ENCODE results near the gene SDR42E2. TPM values are rescaled to one million over a fixed set of nuclear protein-coding genes. Genes with fewer than 3 reads are reported as not detected.

Gene SDR42E2
- polyA plus RNA-seq, 2 of the 4 experiments (the other 2 are of a cell fraction): not detected

GRCh38 chr16:22235839-22236745 lies 73.8 kb downstream of the SDR42E2 start:
- DNase-seq (ENCODE audit: low read depth in 1 of 2, low spot score in 1 of 2) (no peak), FAIRE-seq (no peak)
- CTCF ChIA-PET: interaction anchor here (1.0 to 1.7 kb wide), 2 partner anchors 11 to 65 kb away, joined by 3 to 4 read pairs; no protein-coding TSS in a partner anchor

GRCh38 chr16:22239131-22239805 lies 77.0 kb downstream of the SDR42E2 start:
- ATAC-seq: no peak
- Histone ChIP-seq H3K4me3 (no peak overlapping the region), H3K27ac (no peak overlapping the region), H3K4me2 (no peak overlapping the region), H3K9me3 (no peaks in the 10 kb centered on the region), H3K4me1 (peaks cover 8% of the 10 kb centered on the region; the same call in 2 of the 3 replicates)
- CTCF ChIA-PET: no interaction called here
- TF ChIP-seq E2F6 (IDR thresholded peaks at IDR 0.05; ENCODE audit: borderline replicate concordance, low read depth) (no peak), CHD4 (IDR thresholded peaks at IDR 0.05; ENCODE audit: borderline replicate concordance) (no peak), CBX2 (IDR thresholded peaks at IDR 0.05; ENCODE audit: borderline replicate concordance, low read depth) (no peak), CBX8 (IDR thresholded peaks at IDR 0.05) (no peak), KDM1A (IDR thresholded peaks at IDR 0.05; ENCODE audit: low read depth) (no peak)
- TF ChIP-seq, protein P1, sequence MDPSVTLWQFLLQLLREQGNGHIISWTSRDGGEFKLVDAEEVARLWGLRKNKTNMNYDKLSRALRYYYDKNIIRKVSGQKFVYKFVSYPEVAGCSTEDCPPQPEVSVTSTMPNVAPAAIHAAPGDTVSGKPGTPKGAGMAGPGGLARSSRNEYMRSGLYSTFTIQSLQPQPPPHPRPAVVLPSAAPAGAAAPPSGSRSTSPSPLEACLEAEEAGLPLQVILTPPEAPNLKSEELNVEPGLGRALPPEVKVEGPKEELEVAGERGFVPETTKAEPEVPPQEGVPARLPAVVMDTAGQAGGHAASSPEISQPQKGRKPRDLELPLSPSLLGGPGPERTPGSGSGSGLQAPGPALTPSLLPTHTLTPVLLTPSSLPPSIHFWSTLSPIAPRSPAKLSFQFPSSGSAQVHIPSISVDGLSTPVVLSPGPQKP (IDR thresholded peaks at IDR 0.05; ENCODE audit: low read depth, low read length): no peak
- TF ChIP-seq, protein P2, sequence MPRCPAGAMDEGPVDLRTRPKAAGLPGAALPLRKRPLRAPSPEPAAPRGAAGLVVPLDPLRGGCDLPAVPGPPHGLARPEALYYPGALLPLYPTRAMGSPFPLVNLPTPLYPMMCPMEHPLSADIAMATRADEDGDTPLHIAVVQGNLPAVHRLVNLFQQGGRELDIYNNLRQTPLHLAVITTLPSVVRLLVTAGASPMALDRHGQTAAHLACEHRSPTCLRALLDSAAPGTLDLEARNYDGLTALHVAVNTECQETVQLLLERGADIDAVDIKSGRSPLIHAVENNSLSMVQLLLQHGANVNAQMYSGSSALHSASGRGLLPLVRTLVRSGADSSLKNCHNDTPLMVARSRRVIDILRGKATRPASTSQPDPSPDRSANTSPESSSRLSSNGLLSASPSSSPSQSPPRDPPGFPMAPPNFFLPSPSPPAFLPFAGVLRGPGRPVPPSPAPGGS (IDR thresholded peaks at IDR 0.05): no peak
- 82% methylated on average over 14 of the region's 14 CpGs for WGBS (ENCODE audit: missing lambda C conversion rate)
- POLR2A ChIA-PET: no interaction called here
- DNase-seq (ENCODE audit: low read depth in 1 of 2, low spot score in 1 of 2): no peak
- FAIRE-seq: no peak

More at GRCh38 chr16:22235839-22236745, 73.8 kb downstream of the SDR42E2 start:
- WGBS (ENCODE audit: missing lambda C conversion rate): 80% methylated on average over 9 of the region's 9 CpGs
- POLR2A ChIA-PET: no interaction called here
- TF ChIP-seq CEBPB (IDR thresholded peaks at IDR 0.05) (peak; percentile 82 to 87; a peak in 3 of 4 replicates), POLR2AphosphoS2 (conservative IDR thresholded peaks at IDR 0.05; ENCODE audit: low read length) (no peak)
- Histone ChIP-seq H3K27ac (no peak overlapping the region; a peak in 1 of 6 replicates), H3K4me3 (no peak overlapping the region), H3K4me1 (peaks cover 34% of the 10 kb centered on the region), H3K9me3 (no peaks in the 10 kb centered on the region), H3K4me2 (0 out of 3 replicates have a peak overlapping the region, but pooled peaks have one; percentile 8)
- ATAC-seq: no peak

- 77% methylated on average over 3 of the region's 3 CpGs for WGBS (ENCODE audit: missing lambda C conversion rate)
- ChIA-PET POLR2A (no interaction called here), CTCF (interaction anchor here (0.6 kb wide), 1 partner anchor 181 kb away, joined by 3 read pairs; no protein-coding TSS in a partner anchor)
- Histone ChIP-seq H3K4me1 (peaks cover 8% of the 10 kb centered on the region; the same call in 2 of the 3 replicates), H3K27ac (no peak overlapping the region), H3K9me3 (no peaks in the 10 kb centered on the region), H3K4me2 (no peak overlapping the region), H3K4me3 (no peak overlapping the region)
- DNase-seq (ENCODE audit: low read depth in 1 of 2, low spot score in 1 of 2) (no peak), FAIRE-seq (no peak), ATAC-seq (no peak)
- TF ChIP-seq PBX3 (IDR thresholded peaks at IDR 0.05): no peak
- no peak for TF ChIP-seq ZC3H11A (IDR thresholded peaks at IDR 0.05)
- TF ChIP-seq RCOR1 (IDR thresholded peaks at IDR 0.05; ENCODE audit: low read depth, low read length): no peak
- TF ChIP-seq HEYL (CRISPR knock-in tag; IDR thresholded peaks at IDR 0.05): no peak
- TF ChIP-seq E2F6 (IDR thresholded peaks at IDR 0.05; ENCODE audit: borderline replicate concordance, low read depth): no peak
- TF ChIP-seq CHD4 (IDR thresholded peaks at IDR 0.05; ENCODE audit: borderline replicate concordance): no peak
- no peak for TF ChIP-seq MAZ (IDR thresholded peaks at IDR 0.05; ENCODE audit: borderline replicate concordance, low read depth, low read length)
- no peak for TF ChIP-seq FOXS1 (CRISPR knock-in tag; IDR thresholded peaks at IDR 0.05)
- no peak for TF ChIP-seq NPAS2 (CRISPR knock-in tag; IDR thresholded peaks at IDR 0.05; ENCODE audit: borderline replicate concordance)
- TF ChIP-seq NR3C1 (IDR thresholded peaks at IDR 0.05): no peak
- TF ChIP-seq MAFK (IDR thresholded peaks at IDR 0.05; ENCODE audit: partially characterized antibody): no peak
- TF ChIP-seq RAD21 (conservative IDR thresholded peaks at IDR 0.05 in 1 of 2, IDR thresholded peaks at IDR 0.05 in 1 of 2): no peak
- TF ChIP-seq TP53 (CRISPR knock-in tag; IDR thresholded peaks at IDR 0.05): no peak
- no peak for TF ChIP-seq JUN (IDR thresholded peaks at IDR 0.05)
- TF ChIP-seq RFX5 (IDR thresholded peaks at IDR 0.05): no peak
- no peak for TF ChIP-seq HES2 (IDR thresholded peaks at IDR 0.05)
- no peak for TF ChIP-seq GATA3 (IDR thresholded peaks at IDR 0.05; ENCODE audit: borderline replicate concordance)
- no peak for TF ChIP-seq MYC (IDR thresholded peaks at IDR 0.05; ENCODE audit: borderline replicate concordance, low read length)
- no peak for TF ChIP-seq JUNB (IDR thresholded peaks at IDR 0.05)
These were observed 77.9 kb downstream of the SDR42E2 start for GRCh38 chr16:22240023-22240710.

All from A549 (cell line).